Suprapubic skin (tissue), 4 donors: Measurements from ENCODE around the gene F2.
"Not testable (repeated sequence)": the region's sequence is repeated elsewhere in the genome, so short reads cannot be mapped to it uniquely, and the experiment has no call there.

Source experiments
- CTCF ChIP-seq, 2 donors: fragments of 200-600 bp in 1 of 2; fragments of 450-650 bp in 1 of 2; sonication (generic) in 1 of 2; IDR thresholded peaks; one replicate each; pipeline ENCODE4 v1.5.1; 2016 to 2019; ENCODE audit warnings: antibody characterized with exemption in 2 of 2, mild to moderate bottlenecking in 1 of 2, moderate library complexity in 1 of 2
- EP300 ChIP-seq: sonication (generic); formaldehyde crosslinking; IDR thresholded peaks from one replicate; pipeline ENCODE4 v1.6.1; 2017; ENCODE audit warnings: antibody characterized with exemption
- POLR2A ChIP-seq, 2 donors: fragments of 450-650 bp; IDR thresholded peaks; one replicate each; pipeline ENCODE4 v1.6.1; 2017; ENCODE audit warnings: antibody characterized with exemption in 2 of 2, mild to moderate bottlenecking in 2 of 2, moderate library complexity in 2 of 2
- POLR2AphosphoS5 ChIP-seq, 3 donors: sonication (generic); formaldehyde crosslinking; IDR thresholded peaks; one replicate each; pipeline ENCODE4 v1.6.1; 2017; ENCODE audit warnings: antibody characterized with exemption in 3 of 3

GRCh38 chr11:46709351-46709750 lies 9.7 kb upstream of the F2 start:
- TF ChIP-seq CTCF (IDR thresholded peaks at IDR 0.05); POLR2AphosphoS5 (IDR thresholded peaks at IDR 0.05); POLR2A (IDR thresholded peaks at IDR 0.05); EP300: not testable (repeated sequence)
